Chondrocyte (in vitro differentiated cells): ENCODE measurements around the gene CRLF1. TPM values are rescaled to one million over a fixed set of nuclear protein-coding genes. Genes with fewer than 3 reads are reported as not detected.

Experiments
- DNase-seq: peaks from one replicate; pipeline ENCODE4 v3.0.0; 2021; ENCODE audit warnings: mixed read lengths, low spot score
- H3K27ac Mint-ChIP-seq: one replicate; pipeline ENCODE4 v1.8.0; 2021; ENCODE audit warnings: mild to moderate bottlenecking, moderate library complexity, mixed read lengths; ENCODE audit not compliant: unreplicated experiment
- H3K27me3 Mint-ChIP-seq: 2 replicates; pipeline ENCODE4 v1.8.0; 2021; ENCODE audit warnings: low read depth, mixed read lengths
- H3K36me3 Mint-ChIP-seq: 2 replicates; pipeline ENCODE4 v1.8.0; 2021; ENCODE audit warnings: low read depth, mixed read lengths
- H3K4me1 Mint-ChIP-seq: 2 replicates; pipeline ENCODE4 v1.8.0; 2021; ENCODE audit warnings: low read depth, mild to moderate bottlenecking, mixed read lengths
- H3K4me3 Mint-ChIP-seq: one replicate; pipeline ENCODE4 v1.8.0; 2021; ENCODE audit warnings: mild to moderate bottlenecking, moderate library complexity, mixed read lengths; ENCODE audit not compliant: unreplicated experiment
- H3K9me3 Mint-ChIP-seq: 2 replicates; pipeline ENCODE4 v1.8.0; 2021; ENCODE audit warnings: low read depth, mixed read lengths
- long read RNA-seq: library from polyadenylated mRNA; stranded (forward); transcript quantifications from one replicate; pipeline ENCODE4 v2.0.0, GENCODE V29; 2021
- total RNA-seq: library from RNA; stranded (reverse); gene quantifications from 3 replicates; pipeline ENCODE4 v1.2.1, GENCODE V29; 2021
- TF ChIP-seq, protein P1 (sequence below): fragments of 200-600 bp; sonication (generic); IDR thresholded peaks from 2 replicates; pipeline ENCODE4 v1.5.0; 2021; ENCODE audit warnings: antibody characterized with exemption, mild to moderate bottlenecking, moderate library complexity

Gene CRLF1, protein sequence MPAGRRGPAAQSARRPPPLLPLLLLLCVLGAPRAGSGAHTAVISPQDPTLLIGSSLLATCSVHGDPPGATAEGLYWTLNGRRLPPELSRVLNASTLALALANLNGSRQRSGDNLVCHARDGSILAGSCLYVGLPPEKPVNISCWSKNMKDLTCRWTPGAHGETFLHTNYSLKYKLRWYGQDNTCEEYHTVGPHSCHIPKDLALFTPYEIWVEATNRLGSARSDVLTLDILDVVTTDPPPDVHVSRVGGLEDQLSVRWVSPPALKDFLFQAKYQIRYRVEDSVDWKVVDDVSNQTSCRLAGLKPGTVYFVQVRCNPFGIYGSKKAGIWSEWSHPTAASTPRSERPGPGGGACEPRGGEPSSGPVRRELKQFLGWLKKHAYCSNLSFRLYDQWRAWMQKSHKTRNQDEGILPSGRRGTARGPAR
- 13.2 to 21.9 TPM (median 15.3 TPM) in 3 replicates for total RNA-seq
- long read RNA-seq, transcript CRLF1-201 (9 exons, 1,792 nt) = major isoform, 10 of 29 reads
- long read RNA-seq, partial matches to known transcripts = 2 of 29 reads
- long read RNA-seq, other reads (novel, unspliced or antisense) = 17 of 29 reads

DNA sequence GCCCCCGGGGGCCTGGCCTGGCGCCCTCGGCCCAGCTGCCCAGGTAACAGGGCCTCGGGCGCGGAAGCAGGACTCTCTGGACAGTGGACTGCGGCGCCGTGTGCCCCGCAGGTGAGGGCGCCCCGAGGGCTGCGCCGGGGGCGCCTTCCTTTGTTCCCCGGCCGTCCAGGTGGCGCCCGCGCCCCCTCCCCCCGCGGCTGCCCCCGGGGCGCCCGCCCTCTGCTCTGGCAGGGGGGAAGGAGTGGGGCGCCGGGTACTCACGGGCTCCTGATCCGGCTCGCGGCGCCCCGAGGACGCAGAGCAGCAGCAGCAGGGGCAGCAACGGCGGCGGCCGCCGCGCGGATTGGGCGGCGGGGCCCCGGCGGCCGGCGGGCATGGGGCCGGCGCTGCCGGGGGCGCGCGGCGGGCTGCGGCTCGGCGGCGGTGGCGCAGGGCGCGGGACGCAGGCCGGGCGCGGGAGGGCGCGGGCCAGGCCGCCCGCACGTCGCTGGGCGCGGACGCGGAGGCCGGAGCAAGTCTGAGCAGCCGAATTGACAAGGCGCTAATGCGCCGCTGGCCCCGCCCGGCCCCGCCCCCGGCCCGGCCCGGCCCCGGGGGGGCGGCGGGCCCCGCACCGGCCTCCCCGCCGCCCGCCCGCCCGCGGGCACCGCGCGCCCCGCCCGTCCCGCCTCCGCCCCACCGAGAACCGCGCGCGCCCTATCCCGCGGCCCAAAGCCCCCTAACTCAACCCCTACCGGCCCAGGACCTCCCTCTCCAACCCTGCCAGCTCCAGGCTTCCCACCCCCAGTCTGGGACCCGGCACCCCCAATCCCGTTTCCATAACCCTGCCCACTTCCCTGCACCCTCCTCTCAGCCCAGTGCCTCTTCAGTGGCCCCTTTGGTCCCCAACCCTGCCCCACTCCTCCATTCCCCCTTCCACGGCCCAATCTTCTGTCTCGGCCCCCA, at the start of gene CRLF1:
Gene CRLF1, minus strand, starts transcription at position 519 of the 945 bp plus-strand sequence. Its CDS starts 143 bp downstream, at position 376.
- no peak within 1 kb of the TSS for H3K27ac Mint-ChIP-seq
- H3K27me3 Mint-ChIP-seq = peaks cover 45% of the 10 kb centered on the region
- no peaks in the 10 kb centered on the region for H3K9me3 Mint-ChIP-seq
- H3K4me1 Mint-ChIP-seq = peaks cover 20% of the 10 kb centered on the region
- DNase-seq = no peak
- peak within 1 kb of the TSS; percentile 55 for H3K4me3 Mint-ChIP-seq
- peaks cover 3% of the 10 kb centered on the region for H3K36me3 Mint-ChIP-seq
- TF ChIP-seq, protein P1, sequence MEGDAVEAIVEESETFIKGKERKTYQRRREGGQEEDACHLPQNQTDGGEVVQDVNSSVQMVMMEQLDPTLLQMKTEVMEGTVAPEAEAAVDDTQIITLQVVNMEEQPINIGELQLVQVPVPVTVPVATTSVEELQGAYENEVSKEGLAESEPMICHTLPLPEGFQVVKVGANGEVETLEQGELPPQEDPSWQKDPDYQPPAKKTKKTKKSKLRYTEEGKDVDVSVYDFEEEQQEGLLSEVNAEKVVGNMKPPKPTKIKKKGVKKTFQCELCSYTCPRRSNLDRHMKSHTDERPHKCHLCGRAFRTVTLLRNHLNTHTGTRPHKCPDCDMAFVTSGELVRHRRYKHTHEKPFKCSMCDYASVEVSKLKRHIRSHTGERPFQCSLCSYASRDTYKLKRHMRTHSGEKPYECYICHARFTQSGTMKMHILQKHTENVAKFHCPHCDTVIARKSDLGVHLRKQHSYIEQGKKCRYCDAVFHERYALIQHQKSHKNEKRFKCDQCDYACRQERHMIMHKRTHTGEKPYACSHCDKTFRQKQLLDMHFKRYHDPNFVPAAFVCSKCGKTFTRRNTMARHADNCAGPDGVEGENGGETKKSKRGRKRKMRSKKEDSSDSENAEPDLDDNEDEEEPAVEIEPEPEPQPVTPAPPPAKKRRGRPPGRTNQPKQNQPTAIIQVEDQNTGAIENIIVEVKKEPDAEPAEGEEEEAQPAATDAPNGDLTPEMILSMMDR = no peak

DNA sequence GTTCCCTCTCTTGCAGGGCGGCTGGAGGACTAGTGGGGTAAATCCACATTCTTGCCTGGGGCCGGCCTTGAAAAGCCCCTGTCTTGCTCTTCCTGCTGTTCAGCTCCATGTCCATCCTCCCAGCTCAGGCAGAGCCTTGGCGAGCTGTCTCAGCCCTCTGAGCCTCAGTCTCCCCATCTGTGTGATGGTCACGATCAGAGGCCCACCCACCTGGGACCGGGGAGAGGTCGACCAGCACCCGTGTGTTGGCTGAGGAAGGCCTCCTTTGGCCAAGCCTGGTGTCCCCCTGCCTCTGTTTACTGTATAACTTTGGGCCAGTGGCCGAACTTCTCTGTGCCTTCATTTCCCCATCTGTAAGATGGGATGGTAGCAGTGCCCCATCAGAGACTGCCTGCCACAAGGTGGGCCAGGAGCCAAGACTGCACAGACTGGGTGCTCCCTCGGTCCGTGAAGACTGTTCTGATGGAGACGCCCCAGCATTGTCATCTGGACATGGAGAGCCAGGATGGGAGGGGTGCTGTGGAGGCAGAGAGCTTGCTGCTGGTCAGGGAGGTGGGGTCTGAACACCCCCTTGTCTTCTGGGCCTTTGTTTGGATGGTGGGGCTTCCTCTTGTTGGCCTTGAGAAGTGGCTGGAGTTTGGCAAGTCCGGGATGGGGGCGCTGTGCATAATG, 48.7 kb upstream of the CRLF1 start:
- TF ChIP-seq, protein P1 = no peak
- H3K36me3 Mint-ChIP-seq = no peaks in the 10 kb centered on the region
- no peaks in the 10 kb centered on the region for H3K27me3 Mint-ChIP-seq
- no peak overlapping the region for H3K4me3 Mint-ChIP-seq
- no peak for DNase-seq
- H3K9me3 Mint-ChIP-seq = no peaks in the 10 kb centered on the region
- H3K27ac Mint-ChIP-seq = no peak overlapping the region
- H3K4me1 Mint-ChIP-seq = peaks cover 52% of the 10 kb centered on the region

DNA sequence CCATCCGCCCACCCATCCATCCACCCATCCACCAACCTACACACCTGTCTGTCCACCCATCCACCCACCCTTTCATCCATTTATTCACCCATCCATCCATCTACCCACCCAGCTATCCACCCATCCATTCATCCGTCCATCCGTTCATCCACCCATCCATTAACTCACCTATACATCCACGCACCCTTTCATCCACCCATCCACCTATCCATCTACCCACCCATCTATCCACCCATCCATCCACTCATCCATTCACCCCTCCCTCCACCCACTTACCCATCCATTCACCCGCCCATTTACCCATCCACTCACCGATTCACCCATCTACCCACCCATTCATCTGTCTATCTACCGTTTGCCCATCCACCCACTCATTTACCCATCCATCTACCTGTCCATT, 47.9 kb upstream of the CRLF1 start:
- no peaks in the 10 kb centered on the region for H3K9me3 Mint-ChIP-seq
- no peaks in the 10 kb centered on the region for H3K36me3 Mint-ChIP-seq
- H3K4me3 Mint-ChIP-seq = no peak overlapping the region
- H3K4me1 Mint-ChIP-seq = peaks cover 53% of the 10 kb centered on the region
- no peak overlapping the region for H3K27ac Mint-ChIP-seq
- H3K27me3 Mint-ChIP-seq = no peaks in the 10 kb centered on the region
- TF ChIP-seq, protein P1 = no peak
- DNase-seq = no peak

DNA sequence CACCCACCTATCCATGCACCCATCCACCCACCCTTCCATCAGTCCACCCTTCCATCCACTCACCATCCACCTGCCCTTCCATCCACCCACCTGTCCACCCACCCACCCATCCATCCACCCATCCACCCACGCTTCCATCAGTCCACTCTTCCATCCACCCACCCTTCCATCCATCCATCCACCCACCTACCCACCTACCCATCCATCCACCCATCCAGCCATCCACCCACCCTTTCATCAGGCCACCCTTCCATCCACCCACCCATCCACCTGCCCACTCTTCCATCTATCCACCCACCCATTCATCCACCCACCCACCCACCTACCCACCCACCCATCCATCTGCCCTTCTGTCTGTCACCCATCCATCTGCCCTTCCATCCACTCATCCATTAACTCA, 47.3 kb upstream of the CRLF1 start:
- TF ChIP-seq, protein P1 = no peak
- DNase-seq = no peak

More for the DNA sequence above, 47.3 kb upstream of the CRLF1 start:
- Mint-ChIP-seq H3K4me1 (peaks cover 53% of the 10 kb centered on the region), H3K27ac (no peak overlapping the region), H3K9me3 (no peaks in the 10 kb centered on the region), H3K36me3 (no peaks in the 10 kb centered on the region), H3K4me3 (no peak overlapping the region), H3K27me3 (no peaks in the 10 kb centered on the region)
